Measurements from ENCODE around the gene GNG2.

The GNG2 gene

GRCh38 chr14:51989293-51990234 lies 129.2 kb downstream of the GNG2 start, which contains the start of gene RTRAF:
Gene RTRAF, plus strand, starts transcription at chr14:51989546. Its CDS starts 94 bp downstream, at chr14:51989640.
- in situ Hi-C loops (cut with MboI; ENCODE audit: low sequenced_read_pairs): no loop called here

DNA sequence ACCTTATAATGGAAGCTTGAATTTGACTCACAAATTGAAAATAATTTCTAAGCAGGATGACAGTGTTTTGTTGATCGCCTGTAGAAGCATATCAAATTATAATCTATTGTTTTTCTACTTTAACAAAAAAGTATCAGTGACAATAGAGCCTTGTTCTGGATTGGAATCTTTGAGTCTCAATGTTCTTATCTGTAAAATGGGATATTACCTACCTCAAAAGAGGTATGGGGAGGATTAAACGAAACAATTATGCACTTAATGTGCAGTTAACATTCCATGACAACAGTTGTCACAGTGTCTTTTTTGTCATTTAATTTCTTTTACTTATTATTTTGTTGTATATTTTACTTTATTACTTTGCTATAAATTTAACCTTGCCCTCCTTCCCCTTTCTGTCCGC lies 130.1 kb downstream of the GNG2 start:
- in situ Hi-C loops (cut with MboI; ENCODE audit: low sequenced_read_pairs): no loop called here

GRCh38 chr14:51993285-51993920 lies 133.0 kb downstream of the GNG2 start:
- in situ Hi-C loops (cut with MboI; ENCODE audit: low sequenced_read_pairs): no loop called here

- in situ Hi-C loops (cut with MboI; ENCODE audit: low sequenced_read_pairs): no loop called here
Measured at GRCh38 chr14:51996148-51996746, 135.8 kb downstream of the GNG2 start.

DNA sequence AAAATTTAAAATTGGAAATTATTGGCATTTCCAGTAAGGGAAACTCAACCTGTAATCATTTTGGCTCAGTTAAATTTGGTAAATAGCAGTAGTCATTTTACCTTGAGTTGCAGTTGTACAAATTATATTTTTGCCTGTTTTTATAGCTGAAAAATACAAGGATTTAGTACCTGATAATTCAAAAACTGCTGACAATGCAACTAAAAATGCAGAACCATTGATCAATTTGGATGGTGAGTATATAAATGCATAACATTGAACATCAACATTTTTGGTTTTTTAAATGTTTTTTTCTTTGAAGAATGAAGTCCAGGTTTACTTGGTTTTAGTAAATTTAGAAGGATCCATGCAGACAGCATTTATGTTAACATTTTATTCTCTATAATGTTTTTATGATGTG lies 137.9 kb downstream of the GNG2 start:
- in situ Hi-C loops (cut with MboI; ENCODE audit: low sequenced_read_pairs): no loop called here

DNA sequence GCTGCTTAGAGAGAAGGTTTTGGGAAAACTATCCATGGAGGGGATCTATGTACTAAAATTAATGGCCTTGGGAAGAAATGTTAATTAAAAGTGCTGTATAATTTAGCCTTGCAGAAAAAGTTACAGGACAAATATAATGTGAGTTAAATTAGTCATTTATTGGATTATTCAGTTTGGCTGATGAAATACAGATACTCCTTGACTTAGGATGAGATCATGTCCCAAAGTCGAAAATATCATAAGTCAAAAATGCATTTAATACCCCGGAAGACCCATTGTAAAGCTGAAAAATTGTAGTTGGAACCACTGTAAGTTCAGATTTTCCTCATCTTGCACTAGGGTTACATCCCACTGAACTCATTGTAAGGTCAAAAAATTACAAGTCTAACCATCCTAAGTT lies 138.7 kb downstream of the GNG2 start:
- in situ Hi-C loops (cut with MboI; ENCODE audit: low sequenced_read_pairs): no loop called here

- in situ Hi-C loops (cut with MboI; ENCODE audit: low sequenced_read_pairs): no loop called here
Measured at GRCh38 chr14:52000019-52000582, 139.7 kb downstream of the GNG2 start.

DNA sequence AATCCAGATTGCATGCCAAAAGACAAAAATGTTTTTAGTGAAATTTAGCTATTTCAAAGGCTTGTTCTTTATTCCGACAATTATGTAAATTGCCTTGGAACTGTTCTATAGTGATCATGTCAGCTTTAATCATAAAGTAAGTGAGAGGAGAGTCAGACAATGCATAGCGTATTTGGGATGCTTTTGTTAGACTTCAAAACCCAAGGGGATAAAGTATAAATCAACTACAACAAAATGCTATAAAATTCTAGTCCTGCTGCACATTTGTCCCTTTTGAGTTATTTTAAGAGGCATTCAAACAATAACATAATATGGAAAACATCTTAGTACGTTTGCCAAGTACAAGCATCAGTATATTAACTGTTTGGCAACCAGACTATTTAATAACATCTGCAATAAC lies 140.3 kb downstream of the GNG2 start:
- in situ Hi-C loops (cut with MboI; ENCODE audit: low sequenced_read_pairs): no loop called here

DNA sequence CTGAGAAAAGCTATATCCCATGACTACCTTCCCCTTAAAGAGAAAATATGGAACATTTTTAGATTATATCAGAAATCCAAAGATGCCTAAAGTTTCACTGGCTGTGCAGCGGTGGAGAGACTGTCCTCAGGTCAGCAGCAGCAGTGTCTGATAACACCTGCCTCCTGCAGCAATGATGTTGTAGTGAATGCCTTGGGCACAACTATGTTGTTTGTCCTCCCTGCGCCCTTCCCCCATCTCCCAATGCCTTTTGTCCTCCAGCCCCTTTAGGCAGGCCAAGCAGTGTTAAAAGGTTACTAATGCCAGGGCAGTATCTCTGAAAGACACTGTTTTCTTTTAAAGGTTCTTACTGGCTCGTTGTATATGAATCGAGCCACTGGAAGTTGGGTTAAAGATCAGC lies 142.1 kb downstream of the GNG2 start:
- in situ Hi-C loops (cut with MboI; ENCODE audit: low sequenced_read_pairs): no loop called here

DNA sequence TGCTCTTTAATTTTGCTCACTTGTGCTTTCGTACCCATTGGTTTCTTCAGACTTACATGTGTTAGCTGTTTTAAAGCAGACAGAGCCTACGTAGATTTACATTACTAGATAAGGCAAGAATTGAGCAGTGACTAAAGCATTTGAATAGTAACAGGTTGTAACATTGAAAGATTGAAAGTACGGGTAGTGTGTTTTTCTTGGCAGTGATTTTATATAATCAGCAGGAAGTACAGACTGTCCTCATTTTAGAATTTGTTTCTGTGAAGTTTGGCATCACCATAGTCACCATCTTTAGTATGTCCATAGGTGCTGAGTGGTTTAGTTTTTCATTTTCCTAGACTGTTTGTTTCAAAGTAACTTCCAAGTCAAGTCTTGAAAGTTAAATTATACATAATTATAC lies 142.9 kb downstream of the GNG2 start:
- in situ Hi-C loops (cut with MboI; ENCODE audit: low sequenced_read_pairs): no loop called here

GRCh38 chr14:52005625-52006024 lies 145.2 kb downstream of the GNG2 start:
- in situ Hi-C loops (cut with MboI; ENCODE audit: low sequenced_read_pairs): no loop called here

- in situ Hi-C loops (cut with MboI; ENCODE audit: low sequenced_read_pairs): no loop called here
Measured at GRCh38 chr14:52006361-52006760, 145.9 kb downstream of the GNG2 start.

- in situ Hi-C loops (cut with MboI; ENCODE audit: low sequenced_read_pairs): no loop called here
Measured at GRCh38 chr14:52007211-52007610, 146.8 kb downstream of the GNG2 start.

GRCh38 chr14:52007637-52008036 lies 147.2 kb downstream of the GNG2 start:
- in situ Hi-C loops (cut with MboI; ENCODE audit: low sequenced_read_pairs): no loop called here

- in situ Hi-C loops (cut with MboI; ENCODE audit: low sequenced_read_pairs): no loop called here
Measured at GRCh38 chr14:52008136-52008535, 147.7 kb downstream of the GNG2 start.

- in situ Hi-C loops (cut with MboI; ENCODE audit: low sequenced_read_pairs): no loop called here
Measured at GRCh38 chr14:52010173-52010693, 149.8 kb downstream of the GNG2 start.

GRCh38 chr14:52011523-52011922 lies 151.1 kb downstream of the GNG2 start:
- in situ Hi-C loops (cut with MboI; ENCODE audit: low sequenced_read_pairs): no loop called here

DNA sequence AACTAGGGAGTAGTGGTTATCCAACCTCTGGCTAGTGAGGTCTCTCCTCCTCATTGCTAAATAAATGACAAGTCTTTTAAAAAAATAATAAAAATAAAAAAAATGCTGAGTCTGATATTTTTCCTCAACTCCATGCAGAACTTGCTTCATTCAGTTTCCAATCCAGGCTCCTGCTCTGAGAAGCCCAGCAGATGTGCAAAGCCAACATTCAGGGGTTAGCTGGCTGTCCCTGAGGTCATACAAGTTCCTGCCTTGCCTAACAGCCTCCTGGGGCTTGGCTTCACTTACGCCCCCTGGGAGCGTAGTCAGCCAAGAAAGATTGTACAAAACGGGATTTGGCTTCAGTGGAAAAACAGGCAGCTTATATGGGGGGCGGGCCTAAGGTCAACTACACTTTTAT lies 152.2 kb downstream of the GNG2 start:
- in situ Hi-C loops (cut with MboI; ENCODE audit: low sequenced_read_pairs): no loop called here

DNA sequence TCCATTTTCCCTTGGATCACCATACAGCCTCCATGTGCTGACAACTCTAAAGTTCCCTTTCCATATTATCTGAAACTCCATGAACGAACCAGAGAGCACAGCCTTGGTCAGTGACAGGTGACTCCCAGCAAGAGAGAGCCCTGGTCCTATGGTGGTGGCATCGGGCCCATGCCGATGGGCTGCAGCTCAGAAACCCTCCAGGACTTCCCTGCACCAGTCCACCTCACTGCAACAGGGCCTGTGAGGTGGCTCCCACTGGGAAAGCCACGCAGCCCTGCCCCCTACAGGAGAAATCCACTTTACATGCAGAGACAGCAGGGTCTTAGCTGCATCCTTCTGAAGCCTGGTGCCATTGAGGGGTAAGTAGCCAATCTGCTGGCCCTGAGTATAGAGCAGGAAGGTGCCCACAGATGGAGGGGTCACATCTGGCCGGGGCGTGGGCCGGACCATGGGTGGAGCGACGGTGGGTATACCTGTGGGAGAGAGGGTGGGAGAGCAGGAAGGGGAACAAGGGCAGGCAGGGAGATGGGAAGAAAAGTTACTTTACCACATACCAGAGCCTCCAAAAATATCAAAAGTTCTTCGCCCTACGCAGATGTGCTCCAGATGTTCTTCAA lies 153.7 kb downstream of the GNG2 start:
- in situ Hi-C loops (cut with MboI; ENCODE audit: low sequenced_read_pairs): no loop called here

DNA sequence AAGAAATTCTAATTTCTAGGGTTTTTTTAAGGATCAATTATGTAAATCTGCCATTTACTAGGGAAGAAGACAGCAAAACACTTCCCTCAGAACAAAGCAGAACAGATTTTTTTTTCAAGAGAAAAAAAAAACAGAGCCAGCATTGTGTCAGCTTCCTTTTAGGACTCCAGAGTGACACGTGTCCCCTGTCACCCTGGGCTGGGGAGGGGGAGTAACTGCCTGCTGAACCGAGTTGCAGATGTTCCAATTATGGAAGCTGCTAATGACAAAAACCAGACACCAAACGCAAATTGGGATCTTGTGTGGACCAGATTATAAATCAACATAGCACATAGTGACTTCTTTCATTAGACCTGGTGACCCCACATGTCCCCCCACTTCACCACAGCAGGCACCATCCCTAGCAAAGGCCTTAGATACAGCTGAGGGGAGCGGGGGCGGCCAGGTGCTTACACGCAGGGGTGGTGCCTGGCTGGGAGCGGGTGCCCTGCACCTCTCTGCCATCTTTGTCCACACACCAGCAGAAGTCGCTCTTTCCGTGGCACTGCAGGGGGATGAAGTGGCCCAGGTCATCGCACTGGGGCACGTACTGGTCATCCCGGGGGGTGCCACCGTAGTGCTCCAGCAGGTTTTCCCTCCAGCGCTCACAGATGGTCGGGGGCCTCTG lies 154.3 kb downstream of the GNG2 start:
- in situ Hi-C loops (cut with MboI; ENCODE audit: low sequenced_read_pairs): no loop called here

Data from hTERT RPE-1 (cell line).